OCI-LY7 (cell line): ENCODE measurements around the gene NENF. TPM values are rescaled to one million over a fixed set of nuclear protein-coding genes. Genes with fewer than 3 reads are reported as not detected.

Experiments
- BruUV-seq: library from RNA; stranded (reverse); fragments of 400-500 nt; replicated peaks from 2 replicates; lab custom pipeline; 2021; lab: Mats Ljungman, UMichigan
- CTCF ChIA-PET: fragments of 300-600 bp; sonication (Branson Sonifier 250); formaldehyde crosslinking; loops from one replicate; lab custom pipeline; 2022; ENCODE audit warnings: antibody characterized with exemption; ENCODE audit not compliant: unreplicated experiment; lab: Charles Lee
- POLR2A ChIA-PET: fragments of 300-600 bp; sonication (Branson Sonifier 250); formaldehyde crosslinking; loops from one replicate; lab custom pipeline; 2022; ENCODE audit warnings: antibody characterized with exemption; lab: Charles Lee
- DNase-seq: peaks from one replicate; pipeline ENCODE4 v3.0.0-alpha.2; 2015; ENCODE audit warnings: low spot score
- H2AFZ ChIP-seq: fragments of 200-600 bp; sonication (generic), shearing (Covaris generic); 2 replicates; pipeline ENCODE4 v1.6.1; 2014; ENCODE audit warnings: mild to moderate bottlenecking, antibody characterized with exemption, low read length, moderate library complexity
- H3K27ac ChIP-seq: fragments of 200-600 bp; sonication (generic); 2 replicates; pipeline ENCODE4 v1.5.1; 2014; ENCODE audit warnings: mixed run types, low read depth, mild to moderate bottlenecking, moderate library complexity, low read length, inconsistent platforms; ENCODE audit not compliant: poor library complexity, severe bottlenecking
- H3K36me3 ChIP-seq: fragments of 200-600 bp; sonication (generic); 2 replicates; pipeline ENCODE4 v1.6.1; 2014; ENCODE audit warnings: mild to moderate bottlenecking, antibody characterized with exemption, low read length, moderate library complexity, mixed read lengths; ENCODE audit not compliant: insufficient read depth
- H3K4me1 ChIP-seq: fragments of 200-600 bp; sonication (generic); 2 replicates; pipeline ENCODE4 v1.5.1; 2014; ENCODE audit warnings: mild to moderate bottlenecking, low read length; ENCODE audit not compliant: insufficient read depth, poor library complexity, severe bottlenecking
- H3K4me2 ChIP-seq: fragments of 200-600 bp; sonication (generic); 2 replicates; pipeline ENCODE4 v1.6.1; 2014; ENCODE audit warnings: mild to moderate bottlenecking, low read length
- H3K4me3 ChIP-seq: fragments of 200-600 bp; sonication (generic); 2 replicates; pipeline ENCODE4 v1.5.1; 2014; ENCODE audit warnings: mild to moderate bottlenecking, low read depth, low read length; ENCODE audit not compliant: poor library complexity, severe bottlenecking
- H3K79me2 ChIP-seq: fragments of 200-600 bp; sonication (generic); 2 replicates; pipeline ENCODE4 v1.6.1; 2016; ENCODE audit warnings: low read depth, mild to moderate bottlenecking, low read length, moderate library complexity, mixed read lengths; ENCODE audit not compliant: insufficient read depth
- H3K9me2 ChIP-seq: fragments of 200-600 bp; sonication (generic); 2 replicates; pipeline ENCODE4 v1.6.1; 2016; ENCODE audit warnings: mild to moderate bottlenecking, low read length, mixed read lengths; ENCODE audit not compliant: insufficient read depth
- H3K9me3 ChIP-seq: fragments of 200-600 bp; sonication (generic); 2 replicates; pipeline ENCODE4 v1.6.1; 2014; ENCODE audit warnings: mild to moderate bottlenecking, mixed run types, low read length, mixed read lengths
- H4K20me1 ChIP-seq: fragments of 200-600 bp; sonication (generic); 2 replicates; pipeline ENCODE4 v1.6.1; 2014; ENCODE audit warnings: mild to moderate bottlenecking, antibody characterized with exemption, low read length, moderate library complexity, mixed read lengths; ENCODE audit not compliant: insufficient read depth
- CTCF ChIP-seq: fragments of 200-600 bp; sonication (generic); conservative IDR thresholded peaks from 2 replicates; pipeline ENCODE4 v1.5.1; 2014; ENCODE audit warnings: mild to moderate bottlenecking, antibody characterized with exemption, low read length, moderate library complexity, mixed read lengths
- EZH2phosphoT487 ChIP-seq: fragments of 200-600 bp; sonication (generic); IDR thresholded peaks from 2 replicates; pipeline ENCODE4 v1.6.1; 2018; ENCODE audit warnings: low read depth, borderline replicate concordance, mild to moderate bottlenecking, mixed run types, antibody characterized with exemption, low read length, moderate library complexity, mixed read lengths
- intact Hi-C: fragments of 100-400 bp; cut with micrococcal nuclease; formaldehyde crosslinking; loops from one replicate; pipeline ENCODE4 v1.10.0; 2022; ENCODE audit not compliant: unreplicated experiment
- total RNA-seq, 2 experiments: library from RNA; depleted of rRNA in 1 of 2; stranded (reverse); fragments of >200 nt in 1 of 2; shearing (Covaris generic) in 1 of 2; gene quantifications; 2 replicates each; pipeline ENCODE4 v1.2.3, GENCODE V29; 2014 to 2022

Gene NENF
- total RNA-seq, 2 experiments from 2014 or later, result 12.7 to 15.5 TPM

GRCh38 chr1:212415107-212415841 is 17.4 kb upstream of the NENF start:
- H3K4me1 ChIP-seq, result peaks cover 29% of the 10 kb centered on the region
- POLR2A ChIA-PET, result interaction anchor here (1.0 to 1.2 kb wide), 3 partner anchors 16 to 380 kb away, joined by 3 to 5 read pairs (median 5); partner anchors contain the start of genes DTL and INTS7

GRCh38 chr1:212421165-212421564 is 11.6 kb upstream of the NENF start:
- H2AFZ ChIP-seq, result no peak overlapping the region
- H3K4me1 ChIP-seq, result no peaks in the 10 kb centered on the region
- H3K4me3 ChIP-seq, result no peak overlapping the region
- no peak for TF ChIP-seq EZH2phosphoT487
- no peak for TF ChIP-seq CTCF
- CTCF ChIA-PET, result no interaction called here
- no peak overlapping the region for H3K27ac ChIP-seq
- no peaks in the 10 kb centered on the region for H3K9me3 ChIP-seq
- BruUV-seq, result no TSS peak
- H4K20me1 ChIP-seq, result no peaks in the 10 kb centered on the region
- H3K9me2 ChIP-seq, result no peaks in the 10 kb centered on the region
- H3K36me3 ChIP-seq, result no peaks in the 10 kb centered on the region
- DNase-seq, result no peak
- no peaks in the 10 kb centered on the region for H3K79me2 ChIP-seq
- intact Hi-C loops, result no loop called here
- POLR2A ChIA-PET, result no interaction called here
- H3K4me2 ChIP-seq, result no peak overlapping the region

More at GRCh38 chr1:212415107-212415841, 17.4 kb upstream of the NENF start:
- no peaks in the 10 kb centered on the region for H3K9me3 ChIP-seq
- peak; percentile 22 for DNase-seq
- peak overlapping the region; percentile 58 for H3K27ac ChIP-seq
- peaks cover 18% of the 10 kb centered on the region for H3K36me3 ChIP-seq
- BruUV-seq, result TSS peak; percentile 90
- H3K4me2 ChIP-seq, result peak overlapping the region; percentile 85
- no peak for TF ChIP-seq EZH2phosphoT487
- TF ChIP-seq CTCF, result no peak
- H2AFZ ChIP-seq, result peak overlapping the region; percentile 95
- peak overlapping the region; percentile 78 for H3K4me3 ChIP-seq
- CTCF ChIA-PET, result interaction anchor here (0.6 kb wide), 1 partner anchor 32 kb away, joined by 3 read pairs; no protein-coding TSS in a partner anchor
- no peaks in the 10 kb centered on the region for H3K9me2 ChIP-seq
- H4K20me1 ChIP-seq, result peaks cover 6% of the 10 kb centered on the region; the same call in 1 of the 2 replicates
- intact Hi-C loops, result no loop called here
- H3K79me2 ChIP-seq, result peaks cover 18% of the 10 kb centered on the region; the same call in 1 of the 2 replicates

- CTCF ChIA-PET, result no interaction called here
Measured at GRCh38 chr1:212423879-212424278, 8.8 kb upstream of the NENF start.

More at GRCh38 chr1:212423879-212424278, 8.8 kb upstream of the NENF start:
- intact Hi-C loops, result no loop called here
- H3K27ac ChIP-seq, result no peak overlapping the region
- no peaks in the 10 kb centered on the region for H3K4me1 ChIP-seq
- no peaks in the 10 kb centered on the region for H4K20me1 ChIP-seq
- no peak for DNase-seq
- no peak for TF ChIP-seq CTCF
- TF ChIP-seq EZH2phosphoT487, result no peak
- no TSS peak for BruUV-seq
- no peak overlapping the region for H3K4me2 ChIP-seq
- H3K36me3 ChIP-seq, result no peaks in the 10 kb centered on the region
- POLR2A ChIA-PET, result no interaction called here
- H2AFZ ChIP-seq, result no peak overlapping the region
- no peak overlapping the region for H3K4me3 ChIP-seq
- no peaks in the 10 kb centered on the region for H3K9me2 ChIP-seq
- no peaks in the 10 kb centered on the region for H3K79me2 ChIP-seq
- H3K9me3 ChIP-seq, result no peaks in the 10 kb centered on the region
